Activated CD8-positive, alpha-beta memory T cell treated with anti-CD3 and anti-CD28 coated beads for 4 hours (primary cell): ENCODE results near the gene ZSWIM8.
A peak's percentile ranks its signal among the peaks of the same experiment; 100 is the strongest.
"Not testable (repeated sequence)": the region's sequence is repeated elsewhere in the genome, so short reads cannot be mapped to it uniquely, and the experiment has no call there.

ENCODE experiments used
- DNase-seq, 2 donors: peaks; one replicate each; pipeline ENCODE4 v3.0.0-alpha.2; 2020; ENCODE audit warnings: low read depth in 2 of 2

ZSWIM8 gene

GRCh38 chr10:73773152-73773879 lies 12.1 kb upstream of the ZSWIM8 start:
- no peak for DNase-seq

- no peak for DNase-seq
Observed at GRCh38 chr10:73774637-73775036, 10.8 kb upstream of the ZSWIM8 start.

DNA sequence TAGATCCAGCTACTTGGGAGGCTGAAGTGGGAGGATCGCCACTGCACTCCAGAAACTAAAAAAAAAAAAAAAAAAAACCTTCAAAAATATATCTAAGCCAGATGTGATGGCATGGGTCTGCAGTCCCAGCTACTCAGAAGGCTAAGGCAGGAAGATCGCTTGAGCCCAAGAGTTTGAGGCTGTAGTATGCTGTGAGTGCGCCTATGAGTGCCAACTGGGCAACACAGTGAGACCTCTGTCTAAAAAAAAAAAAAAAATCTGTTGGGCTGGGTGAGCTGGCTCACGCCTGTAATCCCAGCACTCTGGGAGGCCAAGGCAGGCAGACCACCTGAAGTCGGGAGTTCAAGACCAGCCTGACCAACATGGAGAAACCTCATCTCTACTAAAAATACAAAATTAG lies 6.4 kb upstream of the ZSWIM8 start:
- DNase-seq = no peak

DNA sequence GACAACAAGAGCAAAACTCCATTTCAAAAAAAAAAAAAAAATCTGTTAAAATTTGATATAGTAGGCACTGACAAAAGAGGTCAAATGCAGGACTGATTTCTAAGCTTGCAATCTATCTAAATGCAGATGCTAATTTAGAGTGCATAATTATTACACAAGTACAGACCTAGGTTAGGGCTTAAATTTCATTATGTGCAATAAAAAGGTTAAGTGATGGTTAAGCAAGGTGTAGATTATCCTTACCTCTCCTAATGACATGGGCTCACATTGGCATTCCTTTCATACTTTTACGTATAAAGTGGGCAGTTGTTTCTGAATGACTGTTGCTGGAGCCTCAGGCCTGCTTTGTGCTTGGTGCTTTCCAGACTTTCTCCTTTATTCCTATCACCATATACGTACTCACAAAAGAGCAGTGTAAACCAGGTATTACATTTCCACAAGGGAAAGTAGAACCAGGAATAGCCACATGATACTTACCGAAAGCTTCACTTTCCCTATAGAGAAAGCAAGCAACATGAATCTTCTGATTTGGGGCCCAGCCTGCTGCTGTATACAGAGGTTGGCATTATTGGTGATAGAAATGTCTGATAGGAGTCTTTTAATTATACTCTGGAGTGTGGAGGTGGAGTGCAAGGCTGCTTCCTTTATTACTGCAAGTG lies 5.7 kb upstream of the ZSWIM8 start:
- DNase-seq = no peak

DNA sequence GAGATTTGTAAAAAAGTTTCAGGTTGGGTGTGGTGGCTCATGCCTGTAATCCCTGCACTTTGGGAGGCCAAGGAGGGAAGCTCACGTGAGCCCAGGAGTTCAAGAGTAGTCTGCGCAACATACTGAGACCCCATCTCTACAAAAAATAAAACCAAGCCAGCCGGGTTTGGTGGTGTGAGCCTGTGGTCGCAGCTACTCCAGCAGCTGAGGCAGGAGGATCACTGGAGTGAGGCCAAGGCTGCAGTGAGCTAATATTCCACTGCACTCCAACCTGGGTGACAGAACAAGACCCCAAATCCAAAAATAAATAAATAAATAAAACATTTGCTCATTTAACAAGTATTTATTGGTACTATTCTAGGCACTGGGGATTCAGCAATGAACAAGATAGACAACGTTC lies 5.1 kb upstream of the ZSWIM8 start:
- DNase-seq = no peak

- DNase-seq = no peak
Observed at GRCh38 chr10:73780966-73781365, 4.4 kb upstream of the ZSWIM8 start.

DNA sequence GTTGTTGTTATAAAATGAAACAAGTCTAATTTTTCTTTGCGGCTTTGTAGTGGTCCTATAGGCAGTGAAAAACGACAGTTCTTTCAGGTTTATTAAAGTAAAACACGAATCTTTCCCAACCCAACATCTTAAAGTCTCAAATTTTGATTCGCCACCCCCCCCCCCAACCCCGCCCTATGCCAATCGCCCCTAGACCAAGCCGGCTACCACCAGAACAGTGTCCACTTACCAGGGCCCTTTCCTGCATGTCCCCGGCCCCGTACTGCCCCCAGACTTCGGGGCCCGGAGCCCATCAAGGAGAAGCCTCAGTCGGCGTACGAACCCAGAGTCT lies 3.9 kb upstream of the ZSWIM8 start:
- DNase-seq = no peak

DNA sequence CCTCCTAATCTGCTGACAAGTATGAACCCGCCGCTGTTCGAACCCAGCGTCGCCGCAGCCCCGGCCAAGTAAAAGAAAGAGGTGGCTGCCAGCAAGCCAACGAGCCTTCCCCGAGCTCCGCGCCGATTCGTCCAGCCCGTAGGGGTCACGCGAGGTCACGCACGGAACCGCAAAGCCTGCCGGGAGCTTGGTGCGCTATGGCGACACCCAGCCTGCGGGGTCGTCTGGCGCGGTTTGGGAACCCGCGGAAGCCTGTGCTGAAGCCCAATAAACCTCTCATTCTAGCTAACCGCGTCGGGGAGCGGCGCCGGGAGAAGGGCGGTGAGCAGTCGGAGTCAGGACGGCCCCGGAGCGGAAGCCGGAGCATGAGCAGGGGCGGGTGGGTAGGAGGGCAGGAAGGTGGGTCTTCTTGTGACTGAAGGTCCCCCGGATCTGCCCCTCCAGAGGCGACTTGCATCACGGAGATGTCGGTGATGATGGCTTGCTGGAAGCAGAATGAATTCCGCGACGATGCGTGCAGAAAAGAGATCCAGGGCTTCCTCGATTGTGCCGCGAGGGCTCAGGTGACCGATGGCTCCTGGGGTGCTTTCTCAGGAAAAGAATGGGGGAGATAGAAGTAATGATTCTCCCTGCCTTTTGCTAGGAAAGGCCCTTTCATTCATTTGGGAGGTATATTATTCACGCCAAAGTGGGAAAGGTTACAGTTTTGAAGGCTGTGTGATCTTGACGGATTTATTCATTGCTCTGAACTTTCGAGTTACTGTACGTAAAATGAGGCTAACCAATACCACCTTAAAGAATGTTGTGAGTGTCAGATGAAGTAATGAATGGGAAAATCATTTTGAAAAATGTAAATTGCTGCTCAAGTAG lies 3.3 kb upstream of the ZSWIM8 start, which contains the start of gene CHCHD1:
TSS of gene CHCHD1 (plus strand) at position 170 of the 870 bp plus-strand sequence. CDS start at position 198, 28 bp downstream.
- DNase-seq = peak; percentile 77 to 80

- DNase-seq = no peak
Observed at GRCh38 chr10:73782749-73783085, 2.7 kb upstream of the ZSWIM8 start.

GRCh38 chr10:73785721-73786511 lies 510 bp downstream of the ZSWIM8 start:
- peak in 1 of 2 donors; percentile 19 for DNase-seq

GRCh38 chr10:73786512-73786885 lies 1.1 kb downstream of the ZSWIM8 start:
- DNase-seq = no peak

DNA sequence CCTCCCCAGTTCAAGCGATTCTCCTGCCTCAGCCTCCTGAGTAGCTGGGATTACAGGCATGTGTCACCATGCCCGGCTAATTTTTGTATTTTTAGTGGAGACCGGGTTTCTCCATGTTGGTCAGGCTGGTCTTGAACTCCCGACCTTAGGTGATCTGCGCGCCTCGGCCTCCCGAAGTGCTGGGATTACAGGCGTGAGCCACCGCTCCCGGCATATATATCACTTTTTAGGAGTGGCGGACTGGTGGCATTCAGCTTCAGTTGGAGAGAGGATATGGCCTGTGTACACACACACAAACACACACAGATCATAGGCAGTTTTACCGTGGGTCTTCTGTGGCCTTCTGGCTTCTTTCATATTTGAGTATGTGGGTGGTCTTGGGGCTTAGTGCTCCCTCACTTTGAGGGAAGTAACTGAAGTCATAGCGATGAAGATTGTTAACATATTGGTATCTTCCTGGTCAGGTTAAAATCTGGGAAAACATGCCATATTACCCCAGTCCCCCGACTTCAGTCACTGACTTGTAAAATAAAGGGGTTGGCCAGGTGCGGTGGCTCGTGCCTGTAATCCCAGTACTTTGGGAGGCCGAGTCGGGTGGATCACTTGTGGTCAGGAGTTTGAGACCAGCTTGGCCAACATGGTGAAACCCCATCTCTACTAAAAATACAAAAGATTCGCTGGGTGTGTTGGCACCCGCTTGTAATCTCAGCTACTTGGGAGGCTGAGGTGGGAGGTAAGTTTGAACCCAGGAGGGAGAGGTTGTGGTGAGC lies 1.8 kb downstream of the ZSWIM8 start:
- DNase-seq = not testable (repeated sequence)

GRCh38 chr10:73788864-73789658 lies 3.7 kb downstream of the ZSWIM8 start:
- no peak for DNase-seq

DNA sequence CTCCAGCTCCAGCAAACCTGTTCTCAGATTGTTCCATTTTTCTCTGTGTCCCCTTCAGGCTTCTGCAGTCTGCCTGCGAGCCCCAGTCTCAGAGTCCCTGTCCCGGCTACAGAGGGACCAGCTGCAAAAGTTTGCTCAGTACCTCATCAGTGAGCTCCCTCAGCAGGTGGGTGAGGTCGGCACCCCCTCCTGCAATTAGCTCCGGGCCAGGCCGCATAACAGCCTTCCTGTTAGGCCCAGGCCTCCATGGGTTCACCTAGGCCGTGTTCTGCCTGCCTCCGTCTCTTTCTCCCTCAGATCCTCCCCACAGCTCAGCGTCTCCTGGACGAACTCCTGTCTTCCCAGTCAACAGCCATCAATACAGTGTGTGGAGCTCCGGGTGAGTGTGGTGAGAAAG lies 4.3 kb downstream of the ZSWIM8 start:
- no peak for DNase-seq

DNA sequence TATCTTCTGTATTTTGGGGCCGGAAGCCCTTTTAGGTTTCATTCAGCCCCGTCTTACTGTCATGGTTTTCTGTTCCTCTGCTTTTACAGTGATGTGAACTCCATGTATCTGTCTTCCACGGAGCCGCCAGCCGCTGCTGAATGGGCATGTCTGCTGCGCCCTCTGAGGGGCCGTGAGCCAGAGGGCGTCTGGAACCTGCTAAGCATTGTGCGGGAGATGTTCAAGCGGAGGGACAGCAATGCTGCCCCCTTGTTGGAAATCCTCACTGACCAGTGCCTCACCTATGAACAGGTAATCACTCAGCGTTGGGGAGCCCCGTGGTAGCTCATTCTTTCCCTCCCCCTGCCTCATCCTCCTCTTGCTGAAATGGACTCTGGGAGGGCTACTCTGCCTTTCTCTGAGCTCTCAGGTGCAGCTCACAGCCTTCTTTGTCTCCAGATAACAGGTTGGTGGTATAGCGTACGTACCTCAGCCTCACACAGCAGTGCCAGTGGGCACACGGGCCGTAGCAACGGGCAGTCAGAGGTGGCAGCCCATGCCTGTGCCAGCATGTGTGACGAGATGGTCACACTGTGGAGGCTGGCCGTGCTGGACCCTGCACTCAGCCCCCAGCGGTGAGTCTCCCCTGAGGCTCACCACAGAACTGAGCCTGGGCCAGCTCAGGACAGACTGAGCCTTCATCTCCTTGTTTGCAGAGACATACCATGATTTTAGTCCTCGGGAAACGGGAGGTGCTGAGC lies 5.7 kb downstream of the ZSWIM8 start:
- no peak for DNase-seq

GRCh38 chr10:73791871-73792400 lies 6.5 kb downstream of the ZSWIM8 start:
- DNase-seq = no peak

GRCh38 chr10:73793456-73793855 lies 8.1 kb downstream of the ZSWIM8 start:
- DNase-seq = no peak

GRCh38 chr10:73795491-73795890 lies 10.1 kb downstream of the ZSWIM8 start:
- DNase-seq = not testable (repeated sequence)

DNA sequence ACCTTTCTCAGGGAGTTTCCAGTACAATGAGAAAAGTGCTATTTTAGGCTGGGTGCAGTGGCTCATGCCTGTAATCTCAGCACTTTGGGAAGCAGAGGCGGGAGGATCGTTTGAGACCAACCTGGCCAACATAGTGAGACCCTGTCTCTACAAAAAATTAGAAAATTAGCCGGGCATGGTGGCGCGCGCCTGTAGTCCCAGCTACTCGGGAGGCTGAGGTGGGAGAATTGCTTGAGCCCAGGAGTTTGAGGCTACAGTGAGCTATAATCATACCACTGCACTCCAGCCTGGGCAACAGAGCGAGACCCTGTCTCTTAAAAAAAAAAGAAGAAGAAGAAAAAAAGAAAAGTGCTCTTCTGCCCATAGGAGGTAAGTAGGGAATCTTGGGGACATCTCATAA lies 10.6 kb downstream of the ZSWIM8 start:
- not testable (repeated sequence) for DNase-seq
